ENCODE data around the gene HDAC7. TPM values are rescaled to one million over a fixed set of nuclear protein-coding genes. Genes with fewer than 3 reads are reported as not detected.

HDAC7 gene
- total RNA-seq, 1 donor from 2014 or later: 92.2 TPM

DNA sequence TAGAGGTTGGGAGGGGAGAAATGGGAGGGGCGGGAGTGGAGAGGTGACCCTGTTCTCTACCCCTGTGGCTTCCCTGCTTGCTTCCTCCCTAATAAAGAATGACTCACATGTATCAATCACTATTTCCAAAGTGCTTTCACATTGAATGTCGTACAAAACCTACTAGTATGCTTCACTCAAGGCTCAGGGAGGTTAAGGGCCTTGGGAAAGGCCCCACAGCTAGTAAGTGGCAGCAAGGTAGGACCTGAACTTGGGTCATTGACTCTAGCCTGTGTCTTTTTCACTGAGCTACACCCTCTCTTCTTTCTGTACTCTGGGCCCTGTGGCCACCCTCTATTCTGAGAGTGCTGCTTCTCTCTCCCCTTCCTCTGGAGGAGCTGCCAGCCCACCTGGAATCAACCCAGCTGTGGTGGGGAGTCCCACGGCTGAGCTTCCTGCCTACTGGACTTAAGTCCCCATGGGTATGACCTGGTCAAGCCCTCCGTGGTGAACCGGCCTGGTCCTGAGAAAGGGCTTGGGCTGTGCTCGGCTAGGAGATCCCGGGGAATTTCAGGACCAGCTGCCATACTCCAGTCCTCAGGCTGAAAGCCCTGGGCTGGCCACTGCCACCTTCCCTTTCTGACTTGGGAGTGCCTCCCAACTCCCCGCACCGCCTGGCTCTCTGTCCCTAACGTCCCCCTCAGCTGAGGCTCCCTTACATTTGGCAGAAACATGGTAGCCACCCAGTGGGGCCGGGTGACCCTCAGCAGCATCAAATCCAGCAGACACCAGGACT, 33.6 kb downstream of the HDAC7 start:
- no peaks in the 10 kb centered on the region for H3K9me3 Mint-ChIP-seq (ENCODE audit: unreplicated experiment)
- Histone ChIP-seq H3K27ac (ENCODE audit: low read depth, low read length) (no peak overlapping the region), H3K4me3 (ENCODE audit: insufficient read depth, low read depth, low read length) (no peak overlapping the region), H3K4me1 (ENCODE audit: insufficient read depth, low read length) (no peaks in the 10 kb centered on the region), H3K4me2 (ENCODE audit: low read length) (no peak overlapping the region), H3K27me3 (ENCODE audit: insufficient read depth, low read length) (no peaks in the 10 kb centered on the region), H3K9me3 (ENCODE audit: insufficient read depth, low read depth, low read length) (no peaks in the 10 kb centered on the region), H2AFZ (ENCODE audit: low read depth, low read length) (no peak overlapping the region), H3K36me3 (ENCODE audit: insufficient read depth, low read length) (peaks cover 48% of the 10 kb centered on the region), H3K9ac (ENCODE audit: low read length) (no peak overlapping the region), H4K20me1 (ENCODE audit: insufficient read depth, low read length) (peaks cover 70% of the 10 kb centered on the region), H3K79me2 (ENCODE audit: insufficient read depth, low read length) (no peaks in the 10 kb centered on the region)
- no peak overlapping the region for H3K4me3 Mint-ChIP-seq (ENCODE audit: unreplicated experiment)
- H3K36me3 Mint-ChIP-seq (ENCODE audit: low read depth, unreplicated experiment): peaks cover 31% of the 10 kb centered on the region
- no peaks in the 10 kb centered on the region for H3K27me3 Mint-ChIP-seq (ENCODE audit: low read depth, unreplicated experiment)
- FAIRE-seq (no peak), DNase-seq (ENCODE audit: low read depth) (no peak)
- H3K27ac Mint-ChIP-seq (ENCODE audit: unreplicated experiment): no peak overlapping the region
- TF ChIP-seq, protein P1, sequence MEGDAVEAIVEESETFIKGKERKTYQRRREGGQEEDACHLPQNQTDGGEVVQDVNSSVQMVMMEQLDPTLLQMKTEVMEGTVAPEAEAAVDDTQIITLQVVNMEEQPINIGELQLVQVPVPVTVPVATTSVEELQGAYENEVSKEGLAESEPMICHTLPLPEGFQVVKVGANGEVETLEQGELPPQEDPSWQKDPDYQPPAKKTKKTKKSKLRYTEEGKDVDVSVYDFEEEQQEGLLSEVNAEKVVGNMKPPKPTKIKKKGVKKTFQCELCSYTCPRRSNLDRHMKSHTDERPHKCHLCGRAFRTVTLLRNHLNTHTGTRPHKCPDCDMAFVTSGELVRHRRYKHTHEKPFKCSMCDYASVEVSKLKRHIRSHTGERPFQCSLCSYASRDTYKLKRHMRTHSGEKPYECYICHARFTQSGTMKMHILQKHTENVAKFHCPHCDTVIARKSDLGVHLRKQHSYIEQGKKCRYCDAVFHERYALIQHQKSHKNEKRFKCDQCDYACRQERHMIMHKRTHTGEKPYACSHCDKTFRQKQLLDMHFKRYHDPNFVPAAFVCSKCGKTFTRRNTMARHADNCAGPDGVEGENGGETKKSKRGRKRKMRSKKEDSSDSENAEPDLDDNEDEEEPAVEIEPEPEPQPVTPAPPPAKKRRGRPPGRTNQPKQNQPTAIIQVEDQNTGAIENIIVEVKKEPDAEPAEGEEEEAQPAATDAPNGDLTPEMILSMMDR (IDR thresholded peaks at IDR 0.05; ENCODE audit: insufficient read depth, low read depth, low read length): no peak
- no peak for TF ChIP-seq EZH2 (IDR thresholded peaks at IDR 0.05; ENCODE audit: insufficient read depth, low read length)
- H3K4me1 Mint-ChIP-seq (ENCODE audit: low read depth, unreplicated experiment): peaks cover 3% of the 10 kb centered on the region

- no peaks in the 10 kb centered on the region for H3K9me3 Mint-ChIP-seq (ENCODE audit: unreplicated experiment)
- no peaks in the 10 kb centered on the region for H3K27me3 Mint-ChIP-seq (ENCODE audit: low read depth, unreplicated experiment)
- FAIRE-seq (no peak), DNase-seq (ENCODE audit: low read depth) (no peak)
- Histone ChIP-seq H3K4me3 (ENCODE audit: insufficient read depth, low read depth, low read length) (no peak overlapping the region), H4K20me1 (ENCODE audit: insufficient read depth, low read length) (peaks cover 70% of the 10 kb centered on the region), H3K27me3 (ENCODE audit: insufficient read depth, low read length) (no peaks in the 10 kb centered on the region), H3K9ac (ENCODE audit: low read length) (no peak overlapping the region), H3K4me2 (ENCODE audit: low read length) (no peak overlapping the region), H3K79me2 (ENCODE audit: insufficient read depth, low read length) (no peaks in the 10 kb centered on the region), H3K4me1 (ENCODE audit: insufficient read depth, low read length) (no peaks in the 10 kb centered on the region), H3K36me3 (ENCODE audit: insufficient read depth, low read length) (peaks cover 48% of the 10 kb centered on the region), H2AFZ (ENCODE audit: low read depth, low read length) (no peak overlapping the region), H3K27ac (ENCODE audit: low read depth, low read length) (no peak overlapping the region), H3K9me3 (ENCODE audit: insufficient read depth, low read depth, low read length) (no peaks in the 10 kb centered on the region)
- H3K4me1 Mint-ChIP-seq (ENCODE audit: low read depth, unreplicated experiment): peaks cover 3% of the 10 kb centered on the region
- H3K36me3 Mint-ChIP-seq (ENCODE audit: low read depth, unreplicated experiment): peaks cover 26% of the 10 kb centered on the region
- peak overlapping the region; percentile 69 for H3K27ac Mint-ChIP-seq (ENCODE audit: unreplicated experiment)
- TF ChIP-seq, protein P1 (IDR thresholded peaks at IDR 0.05; ENCODE audit: insufficient read depth, low read depth, low read length): no peak
- TF ChIP-seq EZH2 (IDR thresholded peaks at IDR 0.05; ENCODE audit: insufficient read depth, low read length): no peak
- no peak overlapping the region for H3K4me3 Mint-ChIP-seq (ENCODE audit: unreplicated experiment)
Measured at GRCh38 chr12:47785036-47785886, 34.4 kb downstream of the HDAC7 start.

Data from astrocyte (in vitro differentiated cells and primary cell).